Measurements from ENCODE around the gene WDR3.

WDR3 gene

DNA sequence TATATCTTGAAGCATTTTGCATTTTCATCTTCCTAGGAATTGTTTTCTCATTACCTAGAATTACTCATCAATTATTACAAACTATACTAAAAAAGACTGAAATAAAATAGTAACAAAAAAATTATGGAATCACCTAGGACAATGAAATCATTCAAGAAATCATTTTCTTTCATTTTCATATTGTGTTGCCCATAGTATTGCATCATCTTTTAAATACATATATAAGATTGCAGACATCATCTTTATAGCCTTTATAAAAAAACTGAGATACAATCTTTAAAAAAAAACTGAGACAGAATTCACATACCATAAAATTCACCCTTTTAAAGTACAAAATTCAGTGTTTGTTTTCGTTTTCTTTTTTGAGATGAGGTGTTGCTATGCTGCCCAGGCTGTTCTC, 29.7 kb upstream of the WDR3 start:
- no peaks in the 10 kb centered on the region for H3K79me2 ChIP-seq (ENCODE audit: insufficient read depth, low read depth)
- no peak overlapping the region for H3K4me3 ChIP-seq (IDR thresholded peaks at IDR 0.05; ENCODE audit: insufficient read depth, low read depth, low read length)
- no peak overlapping the region for H3K4me2 ChIP-seq
- no peak overlapping the region for H3K9ac ChIP-seq
- no peak overlapping the region for H2AFZ ChIP-seq (ENCODE audit: low read depth)
- H3K27ac ChIP-seq, result no peak overlapping the region
- peaks cover 6% of the 10 kb centered on the region for H3K4me1 ChIP-seq (ENCODE audit: low read depth, poor library complexity, severe bottlenecking)
- no peaks in the 10 kb centered on the region for H4K20me1 ChIP-seq (ENCODE audit: insufficient read depth)
- TF ChIP-seq, protein P1, sequence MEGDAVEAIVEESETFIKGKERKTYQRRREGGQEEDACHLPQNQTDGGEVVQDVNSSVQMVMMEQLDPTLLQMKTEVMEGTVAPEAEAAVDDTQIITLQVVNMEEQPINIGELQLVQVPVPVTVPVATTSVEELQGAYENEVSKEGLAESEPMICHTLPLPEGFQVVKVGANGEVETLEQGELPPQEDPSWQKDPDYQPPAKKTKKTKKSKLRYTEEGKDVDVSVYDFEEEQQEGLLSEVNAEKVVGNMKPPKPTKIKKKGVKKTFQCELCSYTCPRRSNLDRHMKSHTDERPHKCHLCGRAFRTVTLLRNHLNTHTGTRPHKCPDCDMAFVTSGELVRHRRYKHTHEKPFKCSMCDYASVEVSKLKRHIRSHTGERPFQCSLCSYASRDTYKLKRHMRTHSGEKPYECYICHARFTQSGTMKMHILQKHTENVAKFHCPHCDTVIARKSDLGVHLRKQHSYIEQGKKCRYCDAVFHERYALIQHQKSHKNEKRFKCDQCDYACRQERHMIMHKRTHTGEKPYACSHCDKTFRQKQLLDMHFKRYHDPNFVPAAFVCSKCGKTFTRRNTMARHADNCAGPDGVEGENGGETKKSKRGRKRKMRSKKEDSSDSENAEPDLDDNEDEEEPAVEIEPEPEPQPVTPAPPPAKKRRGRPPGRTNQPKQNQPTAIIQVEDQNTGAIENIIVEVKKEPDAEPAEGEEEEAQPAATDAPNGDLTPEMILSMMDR (conservative IDR thresholded peaks at IDR 0.05; ENCODE audit: low read depth, low read length), result no peak
- no peaks in the 10 kb centered on the region for H3K27me3 ChIP-seq (ENCODE audit: insufficient read depth, low read depth)
- no peaks in the 10 kb centered on the region for H3K36me3 ChIP-seq (ENCODE audit: insufficient read depth)

DNA sequence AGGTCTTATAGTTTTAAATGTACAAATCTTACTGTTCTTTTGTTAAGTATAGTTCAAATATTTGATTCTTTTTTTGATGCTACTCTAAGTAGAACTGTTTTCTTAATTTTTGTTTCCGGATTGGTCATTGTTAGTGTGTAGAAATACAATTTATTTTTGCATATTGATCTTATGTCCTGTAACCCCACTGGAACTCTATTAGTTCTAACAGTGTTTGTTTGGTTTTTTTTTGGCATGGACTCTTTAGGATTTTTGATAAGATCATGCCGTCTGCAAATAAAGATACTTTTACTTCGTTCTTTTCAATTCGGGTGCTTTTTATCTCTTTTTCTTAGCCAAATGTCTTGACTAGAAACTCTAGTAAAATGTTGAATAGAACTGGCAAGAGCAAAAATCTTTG, 26.6 kb upstream of the WDR3 start:
- Histone ChIP-seq H3K36me3 (ENCODE audit: insufficient read depth) (no peaks in the 10 kb centered on the region), H3K27ac (no peak overlapping the region), H3K27me3 (ENCODE audit: insufficient read depth, low read depth) (no peaks in the 10 kb centered on the region), H3K4me3 (IDR thresholded peaks at IDR 0.05; ENCODE audit: insufficient read depth, low read depth, low read length) (no peak overlapping the region), H3K9ac (no peak overlapping the region), H4K20me1 (ENCODE audit: insufficient read depth) (no peaks in the 10 kb centered on the region), H3K4me1 (ENCODE audit: low read depth, poor library complexity, severe bottlenecking) (no peaks in the 10 kb centered on the region), H3K4me2 (no peak overlapping the region), H3K79me2 (ENCODE audit: insufficient read depth, low read depth) (no peaks in the 10 kb centered on the region), H2AFZ (ENCODE audit: low read depth) (no peak overlapping the region)
- TF ChIP-seq, protein P1 (conservative IDR thresholded peaks at IDR 0.05; ENCODE audit: low read depth, low read length), result no peak

DNA sequence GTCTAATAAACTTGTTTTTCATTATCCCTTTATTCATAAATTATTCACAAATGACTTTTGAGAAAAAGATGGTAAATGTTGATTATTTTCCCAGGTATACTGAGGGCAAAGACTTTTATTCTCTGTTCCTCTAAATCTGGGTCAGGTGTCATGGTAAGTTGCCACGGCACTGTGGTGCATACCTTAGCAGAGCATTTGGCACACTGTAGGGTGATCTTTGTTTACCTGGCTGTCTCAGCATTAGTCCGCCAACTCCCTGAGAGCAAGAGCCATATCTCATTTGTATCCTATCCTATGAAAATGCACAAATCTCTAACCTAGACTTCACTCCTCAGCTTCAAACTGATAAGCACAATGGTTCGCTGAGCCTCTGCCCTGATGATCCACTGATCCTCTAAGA, 25.1 kb upstream of the WDR3 start:
- Histone ChIP-seq H3K4me2 (no peak overlapping the region), H3K79me2 (ENCODE audit: insufficient read depth, low read depth) (no peaks in the 10 kb centered on the region), H3K9ac (no peak overlapping the region), H4K20me1 (ENCODE audit: insufficient read depth) (no peaks in the 10 kb centered on the region), H3K4me1 (ENCODE audit: low read depth, poor library complexity, severe bottlenecking) (no peaks in the 10 kb centered on the region), H3K36me3 (ENCODE audit: insufficient read depth) (no peaks in the 10 kb centered on the region), H3K27me3 (ENCODE audit: insufficient read depth, low read depth) (no peaks in the 10 kb centered on the region), H3K27ac (no peak overlapping the region), H3K4me3 (IDR thresholded peaks at IDR 0.05; ENCODE audit: insufficient read depth, low read depth, low read length) (no peak overlapping the region), H2AFZ (ENCODE audit: low read depth) (no peak overlapping the region)
- TF ChIP-seq, protein P1 (conservative IDR thresholded peaks at IDR 0.05; ENCODE audit: low read depth, low read length), result no peak

DNA sequence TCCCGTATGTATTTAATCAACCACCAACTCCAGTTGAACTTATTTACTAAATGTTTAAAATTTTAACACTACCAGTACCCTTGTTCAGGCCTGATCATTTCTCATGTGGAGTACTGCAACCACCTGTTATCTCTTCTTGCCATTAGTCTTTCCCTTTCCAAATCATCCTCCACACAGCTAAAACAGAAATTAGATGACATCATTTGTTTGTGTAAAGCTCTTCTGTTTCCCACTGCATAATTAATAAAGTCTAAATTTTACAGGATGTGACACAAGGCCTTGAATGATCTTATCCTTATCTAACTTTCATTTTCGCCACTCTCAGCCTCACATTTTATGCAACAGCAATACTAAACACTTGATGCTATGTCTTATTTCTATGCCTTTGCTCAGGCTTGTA, 24.5 kb upstream of the WDR3 start:
- no peak overlapping the region for H3K27ac ChIP-seq

More for the DNA sequence above, 24.5 kb upstream of the WDR3 start:
- Histone ChIP-seq H3K4me1 (ENCODE audit: low read depth, poor library complexity, severe bottlenecking) (no peaks in the 10 kb centered on the region), H3K4me3 (IDR thresholded peaks at IDR 0.05; ENCODE audit: insufficient read depth, low read depth, low read length) (no peak overlapping the region), H3K79me2 (ENCODE audit: insufficient read depth, low read depth) (no peaks in the 10 kb centered on the region), H2AFZ (ENCODE audit: low read depth) (no peak overlapping the region), H3K9ac (no peak overlapping the region), H3K27me3 (ENCODE audit: insufficient read depth, low read depth) (no peaks in the 10 kb centered on the region), H3K4me2 (no peak overlapping the region), H3K36me3 (ENCODE audit: insufficient read depth) (no peaks in the 10 kb centered on the region), H4K20me1 (ENCODE audit: insufficient read depth) (no peaks in the 10 kb centered on the region)
- TF ChIP-seq, protein P1 (conservative IDR thresholded peaks at IDR 0.05; ENCODE audit: low read depth, low read length), result no peak
